ENCODE results near the gene KCTD4.

The KCTD4 gene

DNA sequence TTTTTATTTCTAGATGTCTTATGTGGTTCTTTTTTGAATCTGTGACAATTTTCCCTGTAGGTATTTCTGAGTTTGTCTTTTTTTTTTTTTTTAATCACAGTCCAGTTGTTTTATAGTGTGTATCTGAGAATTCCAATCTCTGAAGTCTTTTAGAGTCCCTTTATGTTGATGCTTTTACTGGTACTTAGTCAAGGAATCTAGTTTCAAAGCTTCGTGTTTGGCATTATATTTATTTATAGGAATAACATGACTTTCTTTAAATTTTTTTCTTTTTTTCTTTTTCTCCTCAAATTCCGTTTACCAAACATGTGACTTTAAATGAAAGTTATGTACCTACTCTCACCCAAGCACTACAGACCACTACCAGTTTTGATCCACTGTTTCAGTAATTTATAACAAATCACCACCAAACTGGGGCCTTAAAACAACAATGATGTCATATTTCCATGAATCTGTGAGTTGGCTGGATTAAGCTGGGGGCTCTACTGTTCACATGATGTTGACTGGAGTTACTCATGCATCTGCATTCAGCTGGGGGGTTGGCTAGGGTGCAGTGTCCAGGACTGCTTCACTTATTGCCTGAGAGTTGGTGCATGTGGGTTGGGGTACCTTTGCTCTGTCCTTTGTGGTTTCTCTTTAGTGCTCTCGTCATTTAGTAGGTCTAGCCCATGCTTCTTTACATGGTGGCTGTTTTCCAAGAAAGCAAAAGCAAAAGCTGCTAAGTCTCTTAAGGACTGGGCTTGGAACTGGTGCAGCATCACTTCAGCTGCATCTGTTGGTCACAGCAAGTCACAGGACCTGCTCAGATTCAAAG is 22.3 kb downstream of the KCTD4 start:
- no peak overlapping the region for H3K4me2 ChIP-seq (ENCODE audit: insufficient read depth, low read length, poor library complexity, severe bottlenecking)

DNA sequence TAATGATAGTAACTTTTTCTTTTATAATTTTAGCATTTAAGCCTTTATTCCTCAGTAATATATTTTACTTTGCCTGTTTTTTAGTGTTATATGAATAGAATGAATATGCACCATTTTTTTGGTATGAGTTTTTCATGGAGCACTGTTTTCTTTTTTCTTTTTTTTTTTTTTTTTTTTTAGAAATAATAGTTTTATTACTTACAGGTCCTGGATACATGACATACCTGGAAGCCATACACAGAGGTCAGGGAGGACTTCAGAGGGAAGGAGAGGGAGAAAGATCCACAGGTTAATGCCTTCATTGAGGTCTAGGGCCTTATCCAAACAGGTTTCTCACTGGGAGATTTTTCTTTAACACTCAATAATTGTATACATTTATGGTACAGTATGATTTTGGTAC is 26.4 kb downstream of the KCTD4 start:
- Histone ChIP-seq H2AK5ac (ENCODE audit: low read depth, low read length) (no peak overlapping the region), H2BK120ac (ENCODE audit: low read depth, low read length) (no peak overlapping the region), H3K4me1 (ENCODE audit: control insufficient read depth in 2 of 2, insufficient read depth in 1 of 2, low read depth in 1 of 2, low read length in 2 of 2) (peaks cover 0 to 3% of the 10 kb centered on the region in 2 donors), H2BK5ac (ENCODE audit: low read length) (no peak overlapping the region), H3K18ac (ENCODE audit: low read length) (no peak overlapping the region), H4K8ac (ENCODE audit: low read depth, low read length) (no peak overlapping the region), H3K4me2 (ENCODE audit: insufficient read depth, low read length, poor library complexity, severe bottlenecking) (no peak overlapping the region), H3K4me3 (ENCODE audit: low read length in 2 of 2) (no peak overlapping the region), H3K79me1 (ENCODE audit: low read depth, low read length) (no peaks in the 10 kb centered on the region), H3K4ac (ENCODE audit: low read length) (no peak overlapping the region), H3K27ac (replicated peaks; ENCODE audit: low read length) (no peak overlapping the region), H4K91ac (ENCODE audit: low read depth, low read length, poor library complexity) (no peak overlapping the region), H2BK12ac (ENCODE audit: low read length) (no peak overlapping the region), H3K27me3 (ENCODE audit: control insufficient read depth in 3 of 3, insufficient read depth in 3 of 3, low read depth in 1 of 3, low read length in 3 of 3) (no peaks in the 10 kb centered on the region), H3K14ac (ENCODE audit: low read length) (no peak overlapping the region), H3K36me3 (replicated peaks in 1 of 2; ENCODE audit: control insufficient read depth in 2 of 2, insufficient read depth in 2 of 2, low read length in 2 of 2) (peaks cover 0 to 28% of the 10 kb centered on the region in 2 donors), H3K9me3 (replicated peaks in 1 of 2; ENCODE audit: control insufficient read depth in 2 of 2, insufficient read depth in 1 of 2, low read depth in 1 of 2, low read length in 2 of 2) (no peaks in the 10 kb centered on the region), H2BK15ac (ENCODE audit: low read length) (no peak overlapping the region), H2AFZ (ENCODE audit: low read length) (no peak overlapping the region), H3K23ac (ENCODE audit: low read depth, low read length, poor library complexity) (no peak overlapping the region), H3K9ac (ENCODE audit: low read depth, low read length, poor library complexity) (no peak overlapping the region)
- no peak for DNase-seq (ENCODE audit: low spot score)

More for the DNA sequence above, 22.3 kb downstream of the KCTD4 start:
- Histone ChIP-seq H2AFZ (ENCODE audit: low read length) (no peak overlapping the region), H2BK5ac (ENCODE audit: low read length) (no peak overlapping the region), H3K27ac (replicated peaks; ENCODE audit: low read length) (no peak overlapping the region), H3K4ac (ENCODE audit: low read length) (no peak overlapping the region), H4K8ac (ENCODE audit: low read depth, low read length) (no peak overlapping the region), H3K4me3 (ENCODE audit: low read length in 2 of 2) (no peak overlapping the region), H3K79me1 (ENCODE audit: low read depth, low read length) (no peaks in the 10 kb centered on the region), H3K9ac (ENCODE audit: low read depth, low read length, poor library complexity) (no peak overlapping the region), H3K9me3 (replicated peaks in 1 of 2; ENCODE audit: control insufficient read depth in 2 of 2, insufficient read depth in 1 of 2, low read depth in 1 of 2, low read length in 2 of 2) (no peaks in the 10 kb centered on the region), H3K18ac (ENCODE audit: low read length) (no peak overlapping the region), H3K36me3 (replicated peaks in 1 of 2; ENCODE audit: control insufficient read depth in 2 of 2, insufficient read depth in 2 of 2, low read length in 2 of 2) (peaks cover 0 to 24% of the 10 kb centered on the region in 2 donors), H3K14ac (ENCODE audit: low read length) (no peak overlapping the region), H3K27me3 (ENCODE audit: control insufficient read depth in 3 of 3, insufficient read depth in 3 of 3, low read depth in 1 of 3, low read length in 3 of 3) (no peaks in the 10 kb centered on the region), H2BK15ac (ENCODE audit: low read length) (no peak overlapping the region), H4K91ac (ENCODE audit: low read depth, low read length, poor library complexity) (no peak overlapping the region), H2BK12ac (ENCODE audit: low read length) (no peak overlapping the region), H2BK120ac (ENCODE audit: low read depth, low read length) (no peak overlapping the region), H3K23ac (ENCODE audit: low read depth, low read length, poor library complexity) (no peak overlapping the region), H2AK5ac (ENCODE audit: low read depth, low read length) (no peak overlapping the region), H3K4me1 (ENCODE audit: control insufficient read depth in 2 of 2, insufficient read depth in 1 of 2, low read depth in 1 of 2, low read length in 2 of 2) (peaks cover 0 to 3% of the 10 kb centered on the region in 2 donors)
- 71% methylated on average over 1 of the region's 3 CpGs; no CpG with 5 or more reads in 1 of the 2 donors for WGBS, 2 donors (ENCODE audit: extremely low coverage in 2 of 2, insufficient read length in 2 of 2, insufficient replicate concordance in 1 of 2)
- no peak for DNase-seq (ENCODE audit: low spot score)

DNA sequence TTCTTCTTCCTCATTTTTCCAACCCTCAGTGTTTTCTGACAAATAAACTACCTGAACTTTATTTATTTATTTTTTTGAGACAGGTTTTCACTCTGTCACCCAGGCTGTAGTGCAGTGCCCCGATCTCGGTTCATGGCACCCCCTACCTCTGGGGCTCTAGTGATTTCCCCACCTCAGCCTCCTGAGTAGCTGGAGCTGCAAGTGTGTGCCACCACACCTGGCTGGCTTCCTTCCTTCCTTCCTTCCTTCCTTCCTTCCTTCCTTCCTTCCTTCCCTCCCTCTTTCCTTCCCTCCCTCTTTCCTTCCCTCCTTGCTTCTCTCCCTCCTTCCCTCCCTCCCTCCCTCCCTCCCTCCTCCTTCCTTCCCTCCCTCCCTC is 32.3 kb downstream of the KCTD4 start:
- Histone ChIP-seq H3K14ac (ENCODE audit: low read length) (no peak overlapping the region), H2AFZ (ENCODE audit: low read length) (no peak overlapping the region)
- no CpG with 5 or more reads among the region's 2 CpGs for WGBS, 2 donors (ENCODE audit: extremely low coverage in 2 of 2, insufficient read length in 2 of 2, insufficient replicate concordance in 1 of 2)

GRCh38 chr13:45167611-45168554 is 33.0 kb downstream of the KCTD4 start:
- Histone ChIP-seq H3K4ac (ENCODE audit: low read length) (no peak overlapping the region), H3K9me3 (replicated peaks in 1 of 2; ENCODE audit: control insufficient read depth in 2 of 2, insufficient read depth in 1 of 2, low read depth in 1 of 2, low read length in 2 of 2) (no peaks in the 10 kb centered on the region), H2BK15ac (ENCODE audit: low read length) (no peak overlapping the region), H2BK12ac (ENCODE audit: low read length) (no peak overlapping the region), H2BK5ac (ENCODE audit: low read length) (no peak overlapping the region), H3K9ac (ENCODE audit: low read depth, low read length, poor library complexity) (no peak overlapping the region), H3K23ac (ENCODE audit: low read depth, low read length, poor library complexity) (no peak overlapping the region), H3K27ac (replicated peaks; ENCODE audit: low read length) (no peak overlapping the region), H3K18ac (ENCODE audit: low read length) (no peak overlapping the region), H4K8ac (ENCODE audit: low read depth, low read length) (no peak overlapping the region), H3K4me1 (ENCODE audit: control insufficient read depth in 2 of 2, insufficient read depth in 1 of 2, low read depth in 1 of 2, low read length in 2 of 2) (no peaks in the 10 kb centered on the region), H3K4me3 (ENCODE audit: low read length in 2 of 2) (no peak overlapping the region), H4K91ac (ENCODE audit: low read depth, low read length, poor library complexity) (no peak overlapping the region), H3K14ac (ENCODE audit: low read length) (no peak overlapping the region), H3K79me1 (ENCODE audit: low read depth, low read length) (no peaks in the 10 kb centered on the region), H2AK5ac (ENCODE audit: low read depth, low read length) (no peak overlapping the region), H2BK120ac (ENCODE audit: low read depth, low read length) (no peak overlapping the region), H3K4me2 (ENCODE audit: insufficient read depth, low read length, poor library complexity, severe bottlenecking) (no peak overlapping the region), H2AFZ (ENCODE audit: low read length) (no peak overlapping the region), H3K36me3 (replicated peaks in 1 of 2; ENCODE audit: control insufficient read depth in 2 of 2, insufficient read depth in 2 of 2, low read length in 2 of 2) (peaks cover 0 to 43% of the 10 kb centered on the region in 2 donors), H3K27me3 (ENCODE audit: control insufficient read depth in 3 of 3, insufficient read depth in 3 of 3, low read depth in 1 of 3, low read length in 3 of 3) (no peaks in the 10 kb centered on the region)
- no peak for DNase-seq (ENCODE audit: low spot score)
- WGBS, 2 donors (ENCODE audit: extremely low coverage in 2 of 2, insufficient read length in 2 of 2, insufficient replicate concordance in 1 of 2) = no CpG with 5 or more reads among the region's 12 CpGs

More for the DNA sequence above, 32.3 kb downstream of the KCTD4 start:
- Histone ChIP-seq H3K9me3 (replicated peaks in 1 of 2; ENCODE audit: control insufficient read depth in 2 of 2, insufficient read depth in 1 of 2, low read depth in 1 of 2, low read length in 2 of 2) (no peaks in the 10 kb centered on the region), H3K23ac (ENCODE audit: low read depth, low read length, poor library complexity) (no peak overlapping the region), H4K91ac (ENCODE audit: low read depth, low read length, poor library complexity) (no peak overlapping the region), H2BK5ac (ENCODE audit: low read length) (no peak overlapping the region), H3K36me3 (replicated peaks in 1 of 2; ENCODE audit: control insufficient read depth in 2 of 2, insufficient read depth in 2 of 2, low read length in 2 of 2) (peaks cover 0 to 45% of the 10 kb centered on the region in 2 donors), H2AK5ac (ENCODE audit: low read depth, low read length) (no peak overlapping the region), H3K79me1 (ENCODE audit: low read depth, low read length) (no peaks in the 10 kb centered on the region), H3K4ac (ENCODE audit: low read length) (no peak overlapping the region), H3K18ac (ENCODE audit: low read length) (no peak overlapping the region), H3K9ac (ENCODE audit: low read depth, low read length, poor library complexity) (no peak overlapping the region), H4K8ac (ENCODE audit: low read depth, low read length) (no peak overlapping the region), H3K27ac (replicated peaks; ENCODE audit: low read length) (no peak overlapping the region), H3K4me1 (ENCODE audit: control insufficient read depth in 2 of 2, insufficient read depth in 1 of 2, low read depth in 1 of 2, low read length in 2 of 2) (no peaks in the 10 kb centered on the region), H2BK120ac (ENCODE audit: low read depth, low read length) (no peak overlapping the region), H2BK12ac (ENCODE audit: low read length) (no peak overlapping the region), H2BK15ac (ENCODE audit: low read length) (no peak overlapping the region), H3K27me3 (ENCODE audit: control insufficient read depth in 3 of 3, insufficient read depth in 3 of 3, low read depth in 1 of 3, low read length in 3 of 3) (no peaks in the 10 kb centered on the region), H3K4me3 (ENCODE audit: low read length in 2 of 2) (no peak overlapping the region), H3K4me2 (ENCODE audit: insufficient read depth, low read length, poor library complexity, severe bottlenecking) (no peak overlapping the region)
- no peak for DNase-seq (ENCODE audit: low spot score)
